HG02852 (cell line): ENCODE measurements around the gene LRP1.

Experiments used
- ATAC-seq: cut with Tn5 transposase; IDR thresholded peaks from one replicate; pipeline ENCODE4 v1.9.1; 2021; ENCODE audit warnings: mild to moderate bottlenecking, moderate library complexity; ENCODE audit not compliant: unreplicated experiment

LRP1 gene

DNA sequence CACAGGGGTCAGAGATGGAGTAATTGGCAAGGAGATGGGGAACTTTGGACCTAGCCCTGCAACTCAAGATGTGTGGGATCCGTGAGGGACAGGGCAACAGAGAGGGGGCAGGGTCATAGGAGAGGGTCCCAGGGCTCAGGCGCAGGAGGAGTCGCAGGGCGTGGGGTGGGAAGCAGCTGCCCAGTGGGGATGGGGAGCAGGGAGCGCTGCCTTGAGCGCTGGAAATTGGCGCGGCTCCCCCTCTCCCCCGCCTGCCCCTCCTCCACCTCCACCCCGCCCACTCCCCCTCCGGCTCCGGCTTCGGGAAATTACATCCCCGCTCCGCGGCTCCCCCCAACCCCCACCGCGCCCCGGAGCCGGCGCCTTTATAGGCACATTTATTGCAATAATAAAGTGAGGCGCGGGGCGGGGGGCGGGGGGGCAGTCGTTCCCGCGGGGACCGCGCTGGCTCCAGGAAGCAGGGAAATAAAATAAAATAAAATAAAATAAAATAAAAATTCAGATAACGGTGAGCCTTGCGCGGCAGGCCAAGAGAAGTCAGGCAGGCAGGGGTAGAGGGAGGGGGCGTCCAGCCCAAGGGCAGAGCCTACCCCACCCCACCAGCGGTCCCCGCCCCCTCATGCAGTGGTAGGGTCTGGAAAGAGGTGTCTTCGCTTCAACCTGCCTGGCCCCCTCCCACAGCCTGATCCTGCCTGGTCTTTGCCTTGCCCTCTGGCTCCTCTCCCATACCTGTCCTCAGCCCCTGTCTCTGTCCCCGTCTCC, 91.9 kb downstream of the LRP1 start:
- no peak for ATAC-seq

DNA sequence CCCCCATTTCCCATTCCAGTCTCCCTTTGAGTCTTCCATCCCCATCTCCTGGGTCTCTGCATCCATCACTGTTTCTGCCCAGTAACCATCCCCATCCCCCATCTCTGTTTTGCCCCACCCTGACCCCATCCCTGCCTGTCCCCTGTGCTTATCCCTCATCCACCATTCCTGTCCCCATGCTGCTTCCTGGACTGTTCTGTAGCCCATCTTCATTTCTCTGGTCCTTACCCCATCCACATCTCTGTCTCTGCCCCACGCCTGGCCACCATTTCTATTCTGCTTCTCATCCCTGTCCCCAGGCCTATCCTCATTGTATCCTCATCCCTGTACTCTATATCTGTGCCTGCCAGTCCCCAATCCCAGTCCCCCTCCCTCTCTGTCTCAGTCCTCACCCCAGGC, 92.5 kb downstream of the LRP1 start:
- ATAC-seq = no peak

DNA sequence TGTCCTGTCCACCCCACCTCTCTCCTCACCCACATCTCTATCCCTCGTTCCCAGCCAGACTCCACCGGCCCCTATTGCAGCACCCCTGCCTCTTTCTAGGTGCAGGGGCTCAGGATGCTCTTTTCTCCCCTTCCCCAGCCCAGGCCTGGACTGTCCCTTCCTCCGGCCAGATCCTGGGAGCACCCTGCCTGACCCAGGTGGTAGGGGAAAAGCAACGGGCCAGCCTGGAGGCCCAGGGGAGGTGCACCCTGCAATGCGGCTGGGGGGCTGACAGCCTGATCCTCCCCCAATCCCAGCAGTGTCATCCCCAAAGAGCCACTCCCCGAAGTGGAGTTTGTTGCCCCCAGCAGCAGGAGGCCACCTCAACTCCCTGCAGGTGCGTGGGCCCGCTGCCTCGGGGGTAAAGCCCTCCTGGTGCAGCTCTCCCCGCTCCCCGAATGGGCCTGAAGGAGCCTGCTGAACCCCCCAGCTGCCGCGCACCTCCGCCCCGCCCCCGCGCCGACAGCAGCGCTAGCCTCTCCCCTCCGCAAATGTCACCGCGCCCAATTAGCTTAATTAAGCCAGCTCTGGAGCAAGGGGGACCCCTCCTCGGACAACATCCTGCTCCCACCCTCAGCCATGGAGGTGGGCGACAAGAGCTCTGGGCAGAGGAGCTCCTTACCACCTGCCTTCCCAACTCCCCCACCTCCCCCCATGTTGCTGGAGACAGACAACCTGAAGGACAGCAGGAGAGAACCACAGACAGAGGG, 93.1 kb downstream of the LRP1 start:
- ATAC-seq = no peak

DNA sequence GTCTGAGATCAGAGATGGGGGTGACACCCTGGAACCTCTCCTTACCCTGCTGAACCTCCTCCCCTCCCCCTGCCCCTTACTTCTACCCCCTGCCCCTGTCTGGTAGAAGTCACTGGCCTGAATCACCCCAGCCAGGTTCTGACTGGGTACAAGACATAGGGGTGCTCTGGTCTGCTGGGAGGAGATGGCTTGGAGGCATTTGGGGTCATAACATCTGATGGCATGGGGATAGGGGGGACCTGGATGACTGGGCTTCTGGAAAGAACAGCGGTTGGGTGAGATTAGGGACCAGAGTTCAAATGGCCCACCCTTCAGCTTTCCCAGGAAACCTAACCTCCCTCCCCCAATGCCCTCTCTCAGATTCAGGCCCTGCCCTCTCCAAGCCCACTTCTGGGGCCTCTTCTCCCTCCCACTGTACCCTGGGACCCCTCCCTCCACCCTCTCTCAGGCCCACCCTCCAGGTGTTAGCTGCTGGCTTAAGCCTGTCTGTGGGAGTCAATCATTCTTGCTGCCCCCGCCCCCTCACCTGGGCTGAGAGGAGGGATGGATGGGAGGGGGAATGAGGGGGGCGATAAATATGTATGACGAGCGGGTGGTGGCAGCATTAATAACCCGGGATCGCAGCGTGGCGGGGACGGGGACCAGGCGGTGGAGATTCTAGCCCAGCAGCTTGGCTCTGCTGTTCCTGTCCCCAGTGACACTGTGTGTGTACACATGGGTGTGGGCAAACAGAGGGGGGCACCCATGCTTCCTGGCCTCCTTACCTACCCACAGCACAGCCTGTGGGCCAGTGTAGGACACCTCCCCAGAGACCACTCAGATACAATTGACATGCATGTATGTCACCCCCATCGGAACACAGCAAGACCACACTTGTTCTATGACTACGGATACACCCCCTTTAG, 94.3 kb downstream of the LRP1 start:
- ATAC-seq = no peak

DNA sequence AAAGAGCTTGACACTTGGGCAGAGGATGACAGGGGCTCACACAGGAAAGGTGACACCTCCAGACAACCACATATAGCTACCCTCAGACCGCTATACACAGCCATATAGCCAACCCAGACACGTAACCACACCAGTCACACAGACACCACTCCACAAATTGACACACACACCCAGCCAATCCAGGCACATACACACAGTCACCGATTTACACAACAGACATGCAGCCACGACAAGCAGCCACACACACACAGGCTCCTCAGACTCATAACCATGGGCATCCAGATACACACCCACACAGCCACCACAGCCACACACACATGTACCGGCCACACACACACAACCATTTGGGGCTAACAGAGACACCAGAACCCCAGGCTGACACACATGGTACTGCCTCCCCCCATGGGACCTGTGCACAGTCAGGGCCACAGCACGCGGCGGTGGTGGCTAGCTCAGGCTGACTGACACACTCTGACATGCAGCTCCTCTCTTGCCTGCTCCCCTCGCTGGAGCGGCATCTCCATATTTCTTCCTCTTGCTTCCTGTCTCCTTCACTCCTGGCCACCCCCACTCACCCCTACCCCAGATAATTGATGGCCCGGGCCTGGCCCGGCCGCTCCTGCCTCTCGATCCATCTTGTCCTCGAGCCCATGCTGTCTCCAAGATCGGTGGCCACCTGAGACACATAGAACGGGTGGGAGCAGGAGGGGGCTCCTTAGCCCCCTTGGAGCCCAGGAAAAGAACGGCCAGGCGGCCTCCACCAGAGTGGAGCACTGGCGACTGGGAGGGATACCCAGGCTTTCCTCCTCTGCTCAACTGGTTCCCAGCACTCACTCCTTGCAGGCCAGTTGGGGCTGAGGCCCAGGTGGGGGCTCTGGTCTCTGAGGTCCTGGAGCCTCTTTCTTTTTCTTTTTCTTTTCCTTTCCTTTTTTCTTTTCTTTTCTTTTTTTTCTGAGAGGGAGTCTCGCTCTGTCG, 95.2 kb downstream of the LRP1 start:
- ATAC-seq = no peak

GRCh38 chr12:57224278-57224972, 96.1 kb downstream of the LRP1 start:
- ATAC-seq = no peak

DNA sequence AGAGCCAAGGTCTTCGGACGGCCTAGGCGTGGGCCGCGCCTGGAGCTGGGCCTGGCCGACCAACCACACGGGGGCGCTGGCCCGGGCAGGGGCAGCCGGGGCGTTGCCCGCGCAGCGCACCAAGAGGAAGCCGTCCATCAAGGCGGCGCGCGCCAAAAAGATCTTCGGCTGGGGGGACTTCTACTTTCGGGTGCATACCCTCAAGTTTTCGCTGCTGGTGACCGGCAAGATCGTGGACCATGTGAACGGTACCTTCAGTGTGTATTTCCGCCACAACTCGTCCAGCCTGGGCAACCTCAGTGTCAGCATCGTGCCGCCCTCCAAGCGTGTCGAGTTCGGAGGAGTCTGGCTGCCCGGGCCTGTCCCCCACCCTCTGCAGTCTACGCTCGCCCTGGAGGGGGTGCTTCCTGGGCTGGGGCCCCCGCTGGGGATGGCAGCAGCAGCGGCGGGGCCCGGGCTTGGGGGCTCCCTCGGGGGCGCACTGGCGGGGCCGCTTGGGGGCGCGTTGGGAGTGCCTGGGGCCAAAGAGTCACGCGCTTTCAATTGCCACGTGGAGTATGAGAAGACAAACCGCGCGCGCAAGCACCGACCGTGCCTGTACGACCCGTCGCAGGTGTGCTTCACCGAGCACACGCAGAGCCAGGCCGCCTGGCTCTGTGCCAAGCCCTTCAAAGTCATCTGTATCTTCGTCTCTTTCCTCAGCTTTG, 96.8 kb downstream of the LRP1 start:
- no peak for ATAC-seq

- ATAC-seq = no peak
Observed at GRCh38 chr12:57225680-57226210, 97.5 kb downstream of the LRP1 start.

DNA sequence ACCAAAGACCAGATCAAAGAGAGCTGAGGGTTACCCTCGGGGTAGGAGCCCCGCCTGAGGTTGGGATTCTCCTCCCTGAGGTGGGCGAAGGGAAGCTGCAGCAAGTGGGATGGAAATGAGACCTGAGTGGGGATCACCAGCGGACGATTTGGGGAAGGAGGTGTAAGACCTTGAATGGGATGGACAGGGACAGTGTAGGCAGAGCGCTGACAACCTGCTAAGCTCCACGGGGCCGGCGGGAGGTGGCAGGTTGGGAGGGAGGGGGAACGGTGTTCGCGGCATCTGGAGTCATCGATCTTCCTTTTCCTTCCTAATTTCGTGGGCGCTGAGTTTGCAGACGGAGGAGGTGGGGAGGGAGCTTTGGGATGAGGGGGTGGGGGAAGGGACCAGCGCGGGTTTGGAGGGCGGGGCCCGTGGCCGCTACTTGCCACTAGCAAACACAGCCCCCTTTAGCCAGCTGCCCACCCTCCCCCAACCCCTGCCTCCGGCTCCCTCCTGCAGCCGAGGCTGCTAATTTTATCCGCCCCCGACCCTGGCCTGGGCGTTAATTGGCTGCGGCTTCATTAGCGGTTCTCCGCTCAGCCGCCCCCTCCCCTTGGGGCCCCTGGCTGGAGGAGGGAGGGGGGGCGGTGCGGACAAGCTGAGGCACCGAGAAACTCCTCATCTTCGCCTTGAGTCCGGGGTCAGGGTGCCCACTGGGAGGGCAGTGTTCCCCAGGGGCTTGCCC, 98.5 kb downstream of the LRP1 start:
- no peak for ATAC-seq

DNA sequence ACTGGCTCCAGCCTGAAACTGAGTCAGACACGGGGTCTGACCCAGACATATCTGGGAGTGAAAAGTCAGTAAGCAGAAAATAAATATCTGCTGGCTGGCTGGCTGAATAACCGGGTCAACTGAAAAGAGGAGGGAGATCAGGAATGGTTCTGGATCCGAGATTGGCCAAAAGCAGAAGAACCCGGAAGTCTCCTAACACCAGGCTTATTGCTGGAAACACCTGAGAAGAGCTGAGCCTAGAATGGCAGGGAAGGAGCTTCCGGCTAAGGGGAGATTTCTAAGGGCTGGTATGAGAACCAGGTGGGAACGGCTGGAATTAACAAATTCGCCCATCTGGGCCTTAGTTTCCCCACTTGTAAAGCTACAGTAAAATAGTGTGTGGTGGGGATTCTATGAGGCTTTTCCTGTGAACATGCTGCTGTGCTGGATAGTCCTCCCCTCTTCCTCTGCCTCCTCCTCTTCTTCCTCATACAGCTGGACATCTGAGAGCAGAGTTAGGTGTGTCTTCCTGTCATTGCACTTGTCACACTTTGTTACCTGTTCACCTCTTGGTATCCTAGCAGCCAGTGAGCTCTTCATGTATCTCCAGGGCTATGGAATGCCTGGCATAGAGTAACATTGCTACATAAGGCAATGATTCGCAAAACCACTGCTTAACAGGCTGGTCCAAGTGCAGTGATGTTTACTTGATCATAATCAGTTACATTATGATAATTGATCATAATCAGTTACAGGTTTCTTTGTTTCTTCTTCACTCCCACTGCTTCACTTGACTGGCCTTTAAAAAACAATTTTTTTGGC, 99.2 kb downstream of the LRP1 start:
- ATAC-seq = no peak

DNA sequence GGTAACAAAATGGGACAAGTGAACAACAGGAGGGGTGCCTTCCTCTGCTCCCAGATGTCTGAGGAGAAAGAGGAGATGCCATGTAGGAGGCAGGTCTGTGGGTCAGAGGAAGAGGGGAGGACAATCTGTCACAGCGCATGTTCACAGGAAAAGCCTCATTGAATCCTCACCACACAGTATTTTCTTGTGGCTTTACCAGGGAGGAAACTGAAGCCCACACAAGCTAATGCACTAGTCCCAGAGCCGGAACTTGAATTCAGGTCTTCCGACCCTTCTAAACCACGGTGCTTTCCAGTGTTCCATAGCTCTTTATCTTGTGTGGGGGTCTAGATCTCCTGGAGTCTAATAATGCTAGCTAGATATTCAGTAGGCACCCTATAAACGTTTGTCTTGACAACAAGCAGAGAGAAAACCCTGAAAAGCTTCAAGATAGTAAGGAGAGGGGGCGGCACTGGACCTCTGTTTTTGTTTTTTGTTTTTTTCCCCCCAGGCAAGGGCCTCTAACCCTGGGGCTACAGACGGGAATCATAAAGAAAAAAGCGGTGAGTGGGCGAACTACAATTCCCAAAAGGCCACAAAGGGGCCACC, 100.9 kb downstream of the LRP1 start:
- peak; percentile 12 for ATAC-seq

DNA sequence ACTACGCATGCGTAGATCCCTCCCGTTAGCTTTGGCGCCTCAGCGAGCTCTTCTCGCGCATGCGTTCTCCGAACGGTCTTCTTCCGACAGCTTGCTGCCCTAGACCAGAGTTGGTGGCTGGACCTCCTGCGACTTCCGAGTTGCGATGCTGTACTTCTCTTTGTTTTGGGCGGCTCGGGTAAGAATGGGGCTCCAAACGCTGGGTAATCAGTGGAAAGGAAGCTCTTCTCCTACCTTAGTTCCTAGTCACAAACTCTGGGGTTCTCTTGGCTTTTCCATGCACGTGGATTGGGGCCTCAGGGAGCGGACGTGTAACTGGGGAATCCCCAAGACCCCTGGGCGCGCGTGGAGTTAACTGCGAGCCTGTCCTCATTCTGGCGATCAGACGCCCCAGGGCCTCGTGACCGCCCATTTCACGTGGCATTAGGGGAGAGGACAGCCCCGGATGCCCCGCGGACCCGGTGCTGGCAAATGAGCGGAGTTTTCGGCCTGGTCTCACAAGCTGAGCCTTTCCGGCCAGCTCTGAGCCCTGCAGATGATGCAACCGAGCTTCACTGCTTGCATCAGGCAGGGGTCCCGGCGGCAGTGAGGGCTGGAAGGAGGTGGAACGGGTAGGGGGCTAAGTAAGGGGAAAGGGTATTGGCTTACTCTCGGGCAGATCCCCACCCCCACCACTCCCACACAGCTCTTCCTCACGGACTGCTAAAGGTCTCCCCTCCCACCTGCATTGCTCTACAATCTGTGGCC, 101.5 kb downstream of the LRP1 start, which contains the start of gene SHMT2:
TSS of gene SHMT2 (plus strand) at position 78 of the 747 bp plus-strand sequence. CDS start at position 146, 68 bp downstream.
- ATAC-seq = peak; percentile 65

GRCh38 chr12:57230381-57231155, 102.3 kb downstream of the LRP1 start:
- no peak for ATAC-seq

GRCh38 chr12:57231276-57232021, 103.2 kb downstream of the LRP1 start:
- no peak for ATAC-seq
